ENCODE measurements around the gene MAN1A1.

MAN1A1 gene

GRCh38 chr6:119249319-119249718 is 100.2 kb downstream of the MAN1A1 start (continued):
- no peak for TF ChIP-seq ZNF776 (tag by site-specific recombination; IDR thresholded peaks at IDR 0.05; ENCODE audit: borderline replicate concordance)

GRCh38 chr6:119247504-119247903 is 102.1 kb downstream of the MAN1A1 start:
- Histone ChIP-seq H3K36me3 (ENCODE audit: control insufficient read depth in 2 of 2, insufficient read depth in 1 of 2, low read length in 2 of 2) (peaks cover 0 to 11% of the 10 kb centered on the region in 2 experiments; a peak in 1 of 3 replicates), H3K4me1 (ENCODE audit: control insufficient read depth, insufficient read depth, low read length) (no peaks in the 10 kb centered on the region), H3K27ac (ENCODE audit: extremely low read depth, low read depth, low read length) (no peak overlapping the region), H3K4me3 (ENCODE audit: low read depth, low read length) (no peak overlapping the region), H3K9me3 (ENCODE audit: control insufficient read depth, insufficient read depth, low read depth, low read length) (no peaks in the 10 kb centered on the region)
- no peak for TF ChIP-seq KLF17 (tag by site-specific recombination; IDR thresholded peaks at IDR 0.05)
- TF ChIP-seq SP3 (tag by site-specific recombination; IDR thresholded peaks at IDR 0.05): no peak
- ChIA-PET POLR2A (no interaction called here), CTCF (interaction anchor here (1.2 to 1.3 kb wide), 2 partner anchors 9 to 103 kb away, joined by 3 to 4 read pairs; no protein-coding TSS in a partner anchor)

- Histone ChIP-seq H3K9me3 (ENCODE audit: control insufficient read depth, insufficient read depth, low read depth, low read length) (no peaks in the 10 kb centered on the region), H3K4me1 (ENCODE audit: control insufficient read depth, insufficient read depth, low read length) (peaks cover 4% of the 10 kb centered on the region), H3K4me3 (ENCODE audit: low read depth, low read length) (no peak overlapping the region), H3K27ac (ENCODE audit: extremely low read depth, low read depth, low read length) (no peak overlapping the region), H3K36me3 (ENCODE audit: control insufficient read depth in 2 of 2, insufficient read depth in 1 of 2, low read length in 2 of 2) (peaks cover 0 to 11% of the 10 kb centered on the region in 2 experiments; a peak in 1 of 3 replicates)
- no peak for TF ChIP-seq ZNF596 (tag by site-specific recombination; IDR thresholded peaks at IDR 0.05)
- no peak for TF ChIP-seq HOXC10 (CRISPR knock-in tag; IDR thresholded peaks at IDR 0.05)
- no peak for TF ChIP-seq ZBTB8A (tag by site-specific recombination; IDR thresholded peaks at IDR 0.05)
- ChIA-PET CTCF (interaction anchor here (1.3 kb wide), 1 partner anchor 26 kb away, joined by 3 read pairs; no protein-coding TSS in a partner anchor), POLR2A (no interaction called here)
Observed at GRCh38 chr6:119243657-119244056, 105.9 kb downstream of the MAN1A1 start.

- peaks cover 0 to 11% of the 10 kb centered on the region in 2 experiments; a peak in 1 of 3 replicates for H3K36me3 ChIP-seq (ENCODE audit: control insufficient read depth in 2 of 2, insufficient read depth in 1 of 2, low read length in 2 of 2)
- CTCF ChIA-PET: no interaction called here
- H3K27ac ChIP-seq (ENCODE audit: extremely low read depth, low read depth, low read length): no peak overlapping the region
- H3K4me3 ChIP-seq (ENCODE audit: low read depth, low read length): no peak overlapping the region
- H3K4me1 ChIP-seq (ENCODE audit: control insufficient read depth, insufficient read depth, low read length): peaks cover 4% of the 10 kb centered on the region
- TF ChIP-seq ZNF48 (tag by site-specific recombination; IDR thresholded peaks at IDR 0.05): no peak
- no peak for TF ChIP-seq ZNF548 (tag by site-specific recombination; IDR thresholded peaks at IDR 0.05)
- POLR2A ChIA-PET: interaction anchor here (0.5 kb wide), 1 partner anchor 71 kb away, joined by 3 read pairs; no protein-coding TSS in a partner anchor
- no peaks in the 10 kb centered on the region for H3K9me3 ChIP-seq (ENCODE audit: control insufficient read depth, insufficient read depth, low read depth, low read length)
Observed at GRCh38 chr6:119243037-119243436, 106.5 kb downstream of the MAN1A1 start.

- H3K9me3 ChIP-seq (ENCODE audit: control insufficient read depth, insufficient read depth, low read depth, low read length): no peaks in the 10 kb centered on the region
- POLR2A ChIA-PET: interaction anchor here (0.6 to 0.7 kb wide), 2 partner anchors 72 to 221 kb away, joined by 3 to 6 read pairs; no protein-coding TSS in a partner anchor
- no peak for TF ChIP-seq ZNF623 (tag by site-specific recombination; IDR thresholded peaks at IDR 0.05)
- TF ChIP-seq ZSCAN4 (tag by site-specific recombination; IDR thresholded peaks at IDR 0.05): peak; percentile 95
- peaks cover 4% of the 10 kb centered on the region for H3K4me1 ChIP-seq (ENCODE audit: control insufficient read depth, insufficient read depth, low read length)
- H3K4me3 ChIP-seq (ENCODE audit: low read depth, low read length): no peak overlapping the region
- CTCF ChIA-PET: interaction anchor here (0.6 to 0.9 kb wide), 3 partner anchors 30 to 194 kb away, joined by 3 read pairs; no protein-coding TSS in a partner anchor
- H3K36me3 ChIP-seq (ENCODE audit: control insufficient read depth in 2 of 2, insufficient read depth in 1 of 2, low read length in 2 of 2): peaks cover 0 to 6% of the 10 kb centered on the region in 2 experiments; a peak in 1 of 3 replicates
- H3K27ac ChIP-seq (ENCODE audit: extremely low read depth, low read depth, low read length): no peak overlapping the region
Observed at GRCh38 chr6:119241540-119242309, 107.8 kb downstream of the MAN1A1 start.

All from HEK293 (cell line).